ENCODE data around the gene MDM2. TPM values are rescaled to one million over a fixed set of nuclear protein-coding genes. Genes with fewer than 3 reads are reported as not detected.

The MDM2 gene
- total and polyA plus RNA-seq, 2 experiments from 2014 or later, result 23.7 to 70.3 TPM

GRCh38 chr12:68855111-68855510, 47.1 kb downstream of the MDM2 start:
- Histone ChIP-seq H3K9me3 (ENCODE audit: low read depth) (no peaks in the 10 kb centered on the region), H3K4me3 (no peak overlapping the region), H3K4me1 (ENCODE audit: low read depth) (no peaks in the 10 kb centered on the region), H3K27me3 (no peaks in the 10 kb centered on the region), H3K27ac (no peak overlapping the region), H3K36me3 (no peaks in the 10 kb centered on the region)
- no peak for DNase-seq (ENCODE audit: low read depth in 1 of 2, low spot score in 1 of 2)
- no peak for TF ChIP-seq CTCF (IDR thresholded peaks at IDR 0.05; ENCODE audit: low read depth, low read length)

DNA sequence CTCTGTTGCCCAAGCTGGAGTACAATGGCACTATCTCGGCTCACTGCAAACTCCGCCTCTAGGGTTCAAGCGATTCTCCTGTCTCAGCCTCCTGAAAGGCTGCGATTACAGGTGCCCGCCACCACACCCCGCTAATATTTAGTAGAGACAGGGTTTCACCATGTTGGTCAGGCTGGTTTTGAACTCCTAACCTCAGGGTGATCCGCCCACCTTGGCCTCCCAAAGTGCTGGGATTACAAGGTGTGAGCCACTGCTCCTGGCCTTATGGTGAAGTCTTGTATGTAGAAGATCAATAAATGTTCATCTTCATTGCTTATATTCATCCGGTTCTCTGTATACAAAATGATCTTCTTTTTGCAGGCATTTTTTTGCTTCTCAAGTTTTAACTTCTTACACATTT, 47.8 kb downstream of the MDM2 start:
- H3K4me3 ChIP-seq, result no peak overlapping the region
- no peak for TF ChIP-seq CTCF (IDR thresholded peaks at IDR 0.05; ENCODE audit: low read depth, low read length)
- no peak overlapping the region for H3K27ac ChIP-seq
- no peak for DNase-seq (ENCODE audit: low read depth in 1 of 2, low spot score in 1 of 2)
- no peaks in the 10 kb centered on the region for H3K27me3 ChIP-seq
- H3K36me3 ChIP-seq, result no peaks in the 10 kb centered on the region
- H3K4me1 ChIP-seq (ENCODE audit: low read depth), result no peaks in the 10 kb centered on the region
- H3K9me3 ChIP-seq (ENCODE audit: low read depth), result no peaks in the 10 kb centered on the region

- Histone ChIP-seq H3K4me3 (no peak overlapping the region), H3K9me3 (ENCODE audit: low read depth) (no peaks in the 10 kb centered on the region), H3K36me3 (no peaks in the 10 kb centered on the region), H3K27ac (no peak overlapping the region), H3K4me1 (ENCODE audit: low read depth) (no peaks in the 10 kb centered on the region), H3K27me3 (no peaks in the 10 kb centered on the region)
- no peak for DNase-seq (ENCODE audit: low read depth in 1 of 2, low spot score in 1 of 2)
- no peak for TF ChIP-seq CTCF (IDR thresholded peaks at IDR 0.05; ENCODE audit: low read depth, low read length)
These were observed 48.5 kb downstream of the MDM2 start for GRCh38 chr12:68856510-68856909.

DNA sequence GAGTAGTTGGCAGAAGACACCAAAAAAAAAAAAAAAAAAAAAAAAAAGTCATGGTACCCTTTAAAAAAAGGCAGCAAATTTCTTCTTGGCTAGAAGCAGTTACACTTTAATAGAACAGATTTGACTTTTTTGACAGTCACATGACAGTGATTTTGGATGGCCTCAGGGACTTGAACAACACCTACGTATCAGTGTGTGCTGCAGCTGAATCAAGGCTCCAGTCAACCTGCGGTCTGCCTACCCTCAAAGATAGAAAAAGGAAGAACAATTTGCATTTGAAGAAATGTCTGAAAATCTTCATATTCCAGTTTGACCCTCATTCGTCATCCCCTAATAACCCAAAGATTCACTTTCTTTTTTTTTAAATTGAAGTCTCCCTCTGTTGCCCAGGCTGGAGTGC, 53.9 kb downstream of the MDM2 start:
- H3K9me3 ChIP-seq (ENCODE audit: low read depth), result no peaks in the 10 kb centered on the region
- H3K4me3 ChIP-seq, result no peak overlapping the region
- no peak for TF ChIP-seq CTCF (IDR thresholded peaks at IDR 0.05; ENCODE audit: low read depth, low read length)
- no peak overlapping the region for H3K27ac ChIP-seq
- H3K36me3 ChIP-seq, result no peaks in the 10 kb centered on the region
- DNase-seq (ENCODE audit: low read depth in 1 of 2, low spot score in 1 of 2), result no peak
- H3K27me3 ChIP-seq, result no peaks in the 10 kb centered on the region
- no peaks in the 10 kb centered on the region for H3K4me1 ChIP-seq (ENCODE audit: low read depth)

DNA sequence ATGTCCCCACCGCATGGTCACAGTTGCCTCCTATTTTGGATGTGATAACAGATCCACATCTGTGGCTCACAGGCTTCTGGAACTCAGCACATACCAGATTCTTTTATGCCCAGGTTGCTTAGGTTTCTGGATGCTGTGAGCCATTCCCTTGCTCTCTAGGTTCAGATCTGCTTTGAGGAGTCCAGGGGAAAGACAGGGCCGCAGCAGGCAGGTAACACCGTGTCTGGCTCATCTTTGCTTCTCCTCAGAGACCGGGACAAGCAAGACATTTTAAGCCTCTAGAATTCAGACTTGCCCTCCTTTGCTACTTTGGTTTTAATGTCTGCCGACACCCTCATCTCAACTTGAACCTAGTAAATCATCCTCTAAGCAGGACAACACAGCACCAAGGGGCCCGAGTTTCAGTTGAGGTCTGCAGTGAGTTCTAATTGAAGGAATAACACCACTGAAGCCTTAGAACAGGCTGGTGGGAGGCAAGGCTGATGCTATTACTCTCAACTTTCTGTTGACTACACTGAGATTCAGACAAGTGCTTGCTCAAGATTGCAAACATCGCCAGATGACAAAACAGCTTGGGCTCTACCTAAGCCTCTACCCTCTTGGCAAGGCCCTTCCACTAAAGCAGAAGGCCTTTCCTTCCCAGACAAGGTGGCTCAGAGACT, 55.3 kb downstream of the MDM2 start:
- TF ChIP-seq CTCF (IDR thresholded peaks at IDR 0.05; ENCODE audit: low read depth, low read length), result no peak
- Histone ChIP-seq H3K4me3 (no peak overlapping the region), H3K36me3 (no peaks in the 10 kb centered on the region), H3K4me1 (ENCODE audit: low read depth) (no peaks in the 10 kb centered on the region), H3K27me3 (no peaks in the 10 kb centered on the region), H3K9me3 (ENCODE audit: low read depth) (no peaks in the 10 kb centered on the region), H3K27ac (no peak overlapping the region)
- no peak for DNase-seq (ENCODE audit: low read depth in 1 of 2, low spot score in 1 of 2)
